HCT116 (cell line): ENCODE results near the gene CCDC69. TPM values are rescaled to one million over a fixed set of nuclear protein-coding genes. Genes with fewer than 3 reads are reported as not detected.

Source experiments
- ATAC-seq: fragments of 200-7000 bp; cut with Tn5 transposase; 2 replicates; pipeline ENCODE4 v1.9.1; 2020; ENCODE audit warnings: mild to moderate bottlenecking, moderate library complexity
- BruUV-seq: library from RNA; stranded (reverse); fragments of 400-500 nt; replicated peaks from 2 replicates; lab custom pipeline; 2021; lab: Mats Ljungman, UMichigan
- CTCF ChIA-PET: fragments of 300-600 bp; sonication (Branson Sonifier 250); formaldehyde crosslinking; loops from one replicate; lab custom pipeline; 2021; ENCODE audit warnings: antibody characterized with exemption; lab: Charles Lee
- POLR2A ChIA-PET: fragments of 300-600, 350-600 bp; sonication (Branson Sonifier 250); formaldehyde crosslinking; loops from one replicate; lab custom pipeline; 2021; ENCODE audit warnings: antibody characterized with exemption; lab: Charles Lee
- RAD21 ChIA-PET, 2 experiments: fragments of 300-600 bp; sonication (Branson Sonifier 250); formaldehyde crosslinking; loops; one replicate each; lab custom pipeline; 2023; ENCODE audit warnings: low total read pairs in 2 of 2; ENCODE audit not compliant: uncharacterized antibody in 2 of 2, unreplicated experiment in 2 of 2, low non-redundant PET in 1 of 2; lab: Charles Lee
- DNase-seq: peaks from one replicate; pipeline ENCODE4 v3.0.0-alpha.2; 2010; ENCODE audit warnings: low read depth, low spot score
- H2AFZ ChIP-seq: fragments of 200-600 bp; shearing (Covaris generic), sonication (generic); 2 replicates; pipeline ENCODE4 v1.6.1; 2017; ENCODE audit warnings: low read depth, mixed run types, mixed read lengths, antibody characterized with exemption, low read length; ENCODE audit not compliant: poor library complexity, severe bottlenecking
- H3K27ac ChIP-seq: 2 replicates; pipeline ENCODE4 v1.5.1; 2012; ENCODE audit warnings: low read depth, low read length
- H3K27me3 ChIP-seq: fragments of 200-600 bp; sonication (generic); 2 replicates; pipeline ENCODE4 v1.6.1; 2016; ENCODE audit warnings: mixed run types, low read length, mixed read lengths; ENCODE audit not compliant: insufficient read depth
- H3K36me3 ChIP-seq, 2 experiments: fragments of 200-500 bp in 1 of 2; fragments of 200-600 bp in 1 of 2; sonication (Bioruptor generic) in 1 of 2; sonication (generic) in 1 of 2; 2 replicates each; pipeline versions ENCODE4 v1.5.1 to v1.6.1; 2014 to 2016; ENCODE audit warnings: low read length in 2 of 2, inconsistent platforms in 1 of 2, mixed read lengths in 1 of 2, mixed run types in 1 of 2; ENCODE audit not compliant: insufficient read depth in 2 of 2, control insufficient read depth in 1 of 2
- H3K4me1 ChIP-seq, 2 experiments: fragments of 200-600 bp in 1 of 2; sonication (generic) in 1 of 2; 2 replicates each; pipeline versions ENCODE4 v1.5.1 to v1.6.1; 2012 to 2017; ENCODE audit warnings: low read length in 2 of 2, inconsistent platforms in 1 of 2, mild to moderate bottlenecking in 1 of 2, mixed read lengths in 1 of 2, mixed run types in 1 of 2, moderate library complexity in 1 of 2; ENCODE audit not compliant: insufficient read depth in 2 of 2, control insufficient read depth in 1 of 2
- H3K4me2 ChIP-seq: fragments of 200-600 bp; sonication (generic); 2 replicates; pipeline ENCODE4 v1.6.1; 2017; ENCODE audit warnings: mixed run types, low read length, mixed read lengths
- H3K4me3 ChIP-seq, 2 experiments: fragments of 200-600 bp in 1 of 2; sonication (generic) in 1 of 2; replicated peaks in 1 of 2; 2 replicates each; pipeline ENCODE4 v1.5.1; 2011 to 2016; ENCODE audit warnings: low read length in 2 of 2, control low read depth in 1 of 2, low read depth in 1 of 2, mild to moderate bottlenecking in 1 of 2, mixed read lengths in 1 of 2, mixed run types in 1 of 2
- H3K79me2 ChIP-seq: fragments of 200-600 bp; sonication (generic); 2 replicates; pipeline ENCODE4 v1.6.1; 2017; ENCODE audit warnings: mild to moderate bottlenecking, mixed run types, low read length, moderate library complexity, mixed read lengths; ENCODE audit not compliant: insufficient read depth
- H3K9ac ChIP-seq: fragments of 200-600 bp; sonication (generic); 2 replicates; pipeline ENCODE4 v1.6.1; 2016; ENCODE audit warnings: low read length, mixed read lengths
- H3K9me2 ChIP-seq: fragments of 200-600 bp; sonication (generic), shearing (Covaris generic); 2 replicates; pipeline ENCODE4 v1.6.1; 2017; ENCODE audit warnings: mixed run types, mild to moderate bottlenecking, moderate library complexity; ENCODE audit not compliant: insufficient read depth
- H3K9me3 ChIP-seq, 2 experiments: fragments of 200-500 bp in 1 of 2; fragments of 200-600 bp in 1 of 2; sonication (Bioruptor generic) in 1 of 2; sonication (generic) in 1 of 2; 2 replicates each; pipeline ENCODE4 v1.6.1; 2014 to 2017; ENCODE audit warnings: low read length in 2 of 2, mixed read lengths in 2 of 2, inconsistent platforms in 1 of 2, low read depth in 1 of 2, mild to moderate bottlenecking in 1 of 2, mixed run types in 1 of 2, moderate library complexity in 1 of 2; ENCODE audit not compliant: control insufficient read depth in 1 of 2, insufficient read depth in 1 of 2
- H4K20me1 ChIP-seq: fragments of 200-600 bp; sonication (generic), shearing (Covaris generic); 2 replicates; pipeline ENCODE4 v1.6.1; 2017; ENCODE audit warnings: mixed run types, mild to moderate bottlenecking, moderate library complexity; ENCODE audit not compliant: insufficient read depth
- CBX3 ChIP-seq: IDR thresholded peaks from 2 replicates; pipeline ENCODE4 v1.6.1; 2012; ENCODE audit warnings: low read depth
- CTCF ChIP-seq, 3 experiments: fragments of 200-600 bp in 1 of 3; sonication (generic) in 1 of 3; IDR thresholded peaks in 2 of 3; conservative IDR thresholded peaks in 1 of 3; 2 replicates each; pipeline ENCODE4 v1.5.1; 2012 to 2017; ENCODE audit warnings: low read depth in 2 of 3, low read length in 2 of 3, antibody characterized with exemption in 1 of 3, borderline replicate concordance in 1 of 3, control low read depth in 1 of 3, mild to moderate bottlenecking in 1 of 3, mixed read lengths in 1 of 3, mixed run types in 1 of 3, moderate library complexity in 1 of 3; ENCODE audit not compliant: insufficient read depth in 1 of 3
- EGR1 ChIP-seq: IDR thresholded peaks from 2 replicates; pipeline ENCODE4 v1.6.1; 2012; ENCODE audit warnings: low read depth
- FOSL1 ChIP-seq: IDR thresholded peaks from 2 replicates; pipeline ENCODE4 v1.6.1; 2012; ENCODE audit warnings: low read depth
- JUND ChIP-seq: IDR thresholded peaks from 2 replicates; pipeline ENCODE4 v1.6.1; 2012
- POLR2AphosphoS5 ChIP-seq: IDR thresholded peaks from 2 replicates; pipeline ENCODE4 v1.6.1; 2011; ENCODE audit warnings: mild to moderate bottlenecking, low read depth, low read length, moderate library complexity
- SP1 ChIP-seq: IDR thresholded peaks from 2 replicates; pipeline ENCODE4 v1.6.1; 2012; ENCODE audit warnings: low read depth
- ZFX ChIP-seq: fragments of 450-650 bp; IDR thresholded peaks from 2 replicates; pipeline ENCODE4 v1.6.1; 2017
- ZNF274 ChIP-seq: fragments of 200-500 bp; sonication (Bioruptor generic); IDR thresholded peaks from 2 replicates; pipeline ENCODE4 v1.6.1; 2014; ENCODE audit warnings: mild to moderate bottlenecking, low read depth, low read length, inconsistent platforms
- intact Hi-C: fragments of 100-400 bp; cut with micrococcal nuclease; formaldehyde crosslinking; loops from 2 replicates; pipeline ENCODE4 v1.10.0; 2022
- total RNA-seq: library from RNA; stranded (reverse); gene quantifications from one replicate; pipeline ENCODE4 v1.2.1, GENCODE V29; 2021; ENCODE audit not compliant: unreplicated experiment

The CCDC69 gene
- total RNA-seq, 1 experiment from 2014 or later = 4.3 TPM

- peaks cover 7 to 16% of the 10 kb centered on the region in 2 experiments; a peak in 3 of 4 replicates for H3K4me1 ChIP-seq
- ATAC-seq (no peak), DNase-seq (no peak)
- H3K4me3 ChIP-seq = no peak overlapping the region
- no peaks in the 10 kb centered on the region for H3K79me2 ChIP-seq
- no peaks in the 10 kb centered on the region for H3K9me2 ChIP-seq
- H3K4me2 ChIP-seq = no peak overlapping the region
- intact Hi-C loops = no loop called here
- TF ChIP-seq ZFX = no peak
- TF ChIP-seq POLR2AphosphoS5 = no peak
- no peak for TF ChIP-seq CBX3
- BruUV-seq = no TSS peak
- H3K27ac ChIP-seq = no peak overlapping the region
- H3K36me3 ChIP-seq = 0 out of 4 replicates have a peak, but pooled peaks cover 0 to 3% of the 10 kb centered on the region in 2 experiments
- H2AFZ ChIP-seq = no peak overlapping the region
- no peaks in the 10 kb centered on the region for H4K20me1 ChIP-seq
- RAD21 ChIA-PET = no interaction called here
- POLR2A ChIA-PET = no interaction called here
- H3K27me3 ChIP-seq = no peaks in the 10 kb centered on the region
- H3K9ac ChIP-seq = no peak overlapping the region
- CTCF ChIA-PET = no interaction called here
- H3K9me3 ChIP-seq = no peaks in the 10 kb centered on the region
These were observed 43.8 kb upstream of the CCDC69 start for GRCh38 chr5:151267491-151268260.

GRCh38 chr5:151264113-151264512 lies 40.2 kb upstream of the CCDC69 start:
- H3K9ac ChIP-seq = no peak overlapping the region

More at GRCh38 chr5:151264113-151264512, 40.2 kb upstream of the CCDC69 start:
- ATAC-seq (peak; percentile 87), DNase-seq (no peak)
- RAD21 ChIA-PET = no interaction called here
- Histone ChIP-seq H3K9me3 (no peaks in the 10 kb centered on the region), H3K27me3 (no peaks in the 10 kb centered on the region), H3K27ac (no peak overlapping the region), H3K4me3 (no peak overlapping the region), H4K20me1 (no peaks in the 10 kb centered on the region), H3K79me2 (no peaks in the 10 kb centered on the region), H3K9me2 (no peaks in the 10 kb centered on the region), H2AFZ (no peak overlapping the region), H3K36me3 (0 out of 4 replicates have a peak, but pooled peaks cover 0 to 3% of the 10 kb centered on the region in 2 experiments), H3K4me1 (peaks cover 7 to 16% of the 10 kb centered on the region in 2 experiments; a peak in 3 of 4 replicates), H3K4me2 (peak overlapping the region; percentile 53)
- POLR2A ChIA-PET = interaction anchor here (1.5 to 1.7 kb wide), 2 partner anchors 12 kb away, joined by 6 to 10 read pairs; partner anchors contain the start of gene GM2A
- no TSS peak for BruUV-seq
- intact Hi-C loops = no loop called here
- TF ChIP-seq JUND (peak; percentile 63), CTCF (IDR thresholded peaks at IDR 0.05 in 2 of 3, conservative IDR thresholded peaks at IDR 0.05 in 1 of 3; ENCODE audit: borderline replicate concordance in 1 of 3, insufficient read depth in 1 of 3, low read depth in 2 of 3, low read length in 2 of 3) (0 out of 6 replicates have a peak, but pooled peaks of 1 of the 3 experiments have one; percentile 8), FOSL1 (peak; percentile 78), SP1 (peak; percentile 54), EGR1 (no peak), ZNF274 (no peak), CBX3 (0 out of 2 replicates have a peak, but pooled peaks have one; percentile 15)
- CTCF ChIA-PET = no interaction called here
